Fibroblast of lung (primary cell): ENCODE data around the gene RUNX2. TPM values are rescaled to one million over a fixed set of nuclear protein-coding genes. Genes with fewer than 3 reads are reported as not detected.

Experiments used
- DNase-seq, 2 donors: peaks; one replicate each; pipeline versions ENCODE4 v3.0.0 to v3.0.0-alpha.2; 2010; ENCODE audit warnings: low read depth in 2 of 2
- H2AFZ ChIP-seq: 2 replicates; pipeline ENCODE4 v1.5.1; 2012; ENCODE audit warnings: low read length, control low read depth, inconsistent platforms
- H3K27ac ChIP-seq: 2 replicates; pipeline ENCODE4 v1.5.1; 2011; ENCODE audit warnings: low read length, control low read depth; ENCODE audit not compliant: insufficient read depth
- H3K27me3 ChIP-seq: 2 replicates; pipeline ENCODE4 v1.5.1; 2011; ENCODE audit warnings: mild to moderate bottlenecking, low read length; ENCODE audit not compliant: control insufficient read depth, insufficient read depth
- H3K36me3 ChIP-seq: 2 replicates; pipeline ENCODE4 v1.5.1; 2011; ENCODE audit warnings: low read length; ENCODE audit not compliant: control insufficient read depth, insufficient read depth
- H3K4me1 ChIP-seq: 2 replicates; pipeline ENCODE4 v1.5.1; 2011; ENCODE audit warnings: low read length; ENCODE audit not compliant: control insufficient read depth, insufficient read depth; ENCODE audit errors: extremely low read depth
- H3K4me2 ChIP-seq: 2 replicates; pipeline ENCODE4 v1.5.1; 2011; ENCODE audit warnings: low read length, control low read depth; ENCODE audit not compliant: insufficient read depth; ENCODE audit errors: extremely low read depth
- H3K4me3 ChIP-seq, 4 experiments: fragments of 200-600 bp in 1 of 4; sonication (generic) in 1 of 4; replicated peaks in 1 of 4; 2 replicates each; pipeline ENCODE4 v1.5.1; 2011 to 2016; ENCODE audit warnings: low read length in 4 of 4, low read depth in 3 of 4, mild to moderate bottlenecking in 3 of 4, control low read depth in 2 of 4, inconsistent platforms in 1 of 4, mixed read lengths in 1 of 4; ENCODE audit not compliant: insufficient read depth in 1 of 4; ENCODE audit errors: control extremely low read depth in 1 of 4
- H3K79me2 ChIP-seq: 2 replicates; pipeline ENCODE4 v1.5.1; 2012; ENCODE audit warnings: mild to moderate bottlenecking, low read length, inconsistent platforms; ENCODE audit not compliant: control insufficient read depth, insufficient read depth
- H3K9ac ChIP-seq: 2 replicates; pipeline ENCODE4 v1.5.1; 2011; ENCODE audit warnings: mild to moderate bottlenecking, low read length, control low read depth; ENCODE audit not compliant: insufficient read depth
- H3K9me3 ChIP-seq: 2 replicates; pipeline ENCODE4 v1.5.1; 2012; ENCODE audit warnings: low read depth, low read length; ENCODE audit not compliant: control insufficient read depth, insufficient read depth
- H4K20me1 ChIP-seq: 2 replicates; pipeline ENCODE4 v1.5.1; 2011; ENCODE audit warnings: low read length; ENCODE audit not compliant: control insufficient read depth, insufficient read depth; ENCODE audit errors: extremely low read depth
- CTCF ChIP-seq, 2 donors: IDR thresholded peaks in 1 of 2; conservative IDR thresholded peaks in 1 of 2; 1 replicate in 1 of 2; 2 replicates in 1 of 2; pipeline ENCODE4 v1.5.1; 2011 to 2012; ENCODE audit warnings: low read length in 2 of 2, control low read depth in 1 of 2, inconsistent platforms in 1 of 2, low read depth in 1 of 2, mild to moderate bottlenecking in 1 of 2
- EZH2 ChIP-seq: IDR thresholded peaks from 2 replicates; pipeline ENCODE4 v1.5.1; 2012; ENCODE audit warnings: low read length, control low read depth, mild to moderate bottlenecking; ENCODE audit errors: missing control alignments
- polyA plus RNA-seq, 2 donors: library from polyadenylated mRNA; depleted of rRNA in 1 of 2; stranded (reverse) in 1 of 2; unstranded in 1 of 2; fragments of >200 nt; gene quantifications; 2 replicates each; pipeline ENCODE4 v1.2.1, GENCODE V29; 2011 to 2012; ENCODE audit warnings: missing spikeins in 1 of 2
- total RNA-seq: library from RNA; depleted of rRNA; stranded (reverse); fragments of >200 nt; gene quantifications from 2 replicates; pipeline ENCODE4 v1.2.1, GENCODE V29; 2014

RUNX2 gene
- total and polyA plus RNA-seq, 2 donors (not counting 1 experiment from before 2014, with no cell fraction given): 2.5 to 4.5 TPM

- H3K79me2 ChIP-seq: peaks cover 3% of the 10 kb centered on the region
- TF ChIP-seq EZH2 (no peak), CTCF (conservative IDR thresholded peaks at IDR 0.05 in 1 of 2, IDR thresholded peaks at IDR 0.05 in 1 of 2; ENCODE audit: low read depth in 1 of 2, low read length in 2 of 2) (no peak)
- H3K4me1 ChIP-seq: peaks cover 30% of the 10 kb centered on the region
- H3K36me3 ChIP-seq: no peaks in the 10 kb centered on the region
- DNase-seq: no peak
- H3K27me3 ChIP-seq: no peaks in the 10 kb centered on the region
- no peak overlapping the region for H3K9ac ChIP-seq
- H3K27ac ChIP-seq: no peak overlapping the region
- no peaks in the 10 kb centered on the region for H3K9me3 ChIP-seq
- no peak overlapping the region for H2AFZ ChIP-seq
- H3K4me3 ChIP-seq: no peak overlapping the region
- H3K4me2 ChIP-seq: no peak overlapping the region
- no peaks in the 10 kb centered on the region for H4K20me1 ChIP-seq
Observed at GRCh38 chr6:45450831-45451230, 122.7 kb downstream of the RUNX2 start.

- DNase-seq: peak; percentile 76 to 91
- H4K20me1 ChIP-seq: no peaks in the 10 kb centered on the region
- H3K79me2 ChIP-seq: no peaks in the 10 kb centered on the region
- H2AFZ ChIP-seq: no peak overlapping the region
- H3K4me1 ChIP-seq: peaks cover 10% of the 10 kb centered on the region
- TF ChIP-seq EZH2: no peak
- TF ChIP-seq CTCF (conservative IDR thresholded peaks at IDR 0.05 in 1 of 2, IDR thresholded peaks at IDR 0.05 in 1 of 2; ENCODE audit: low read depth in 1 of 2, low read length in 2 of 2): no peak
- H3K36me3 ChIP-seq: no peaks in the 10 kb centered on the region
- H3K27ac ChIP-seq: no peak overlapping the region
- H3K9me3 ChIP-seq: no peaks in the 10 kb centered on the region
- H3K9ac ChIP-seq: no peak overlapping the region
- no peaks in the 10 kb centered on the region for H3K27me3 ChIP-seq
- no peak overlapping the region for H3K4me3 ChIP-seq
- H3K4me2 ChIP-seq: peak overlapping the region; percentile 26
Observed at GRCh38 chr6:45454008-45454911, 126.1 kb downstream of the RUNX2 start.

GRCh38 chr6:45455408-45455807, 127.3 kb downstream of the RUNX2 start:
- Histone ChIP-seq H3K9me3 (no peaks in the 10 kb centered on the region), H3K27ac (no peak overlapping the region), H3K79me2 (no peaks in the 10 kb centered on the region), H3K36me3 (no peaks in the 10 kb centered on the region), H3K4me2 (no peak overlapping the region), H3K4me1 (peaks cover 8% of the 10 kb centered on the region), H2AFZ (no peak overlapping the region), H4K20me1 (no peaks in the 10 kb centered on the region), H3K27me3 (no peaks in the 10 kb centered on the region), H3K4me3 (no peak overlapping the region), H3K9ac (no peak overlapping the region)
- DNase-seq: no peak
- TF ChIP-seq EZH2 (no peak), CTCF (conservative IDR thresholded peaks at IDR 0.05 in 1 of 2, IDR thresholded peaks at IDR 0.05 in 1 of 2; ENCODE audit: low read depth in 1 of 2, low read length in 2 of 2) (no peak)
